ENCODE data around the gene LRRFIP2. TPM values are rescaled to one million over a fixed set of nuclear protein-coding genes. Genes with fewer than 3 reads are reported as not detected.

The LRRFIP2 gene
- total RNA-seq, 1 donor from 2014 or later: 36.8 TPM

GRCh38 chr3:37096288-37096687 lies 78.1 kb downstream of the LRRFIP2 start:
- DNase-seq (ENCODE audit: low spot score): no peak
- Mint-ChIP-seq H3K27ac (no peak overlapping the region), H3K27me3 (ENCODE audit: low read depth) (no peaks in the 10 kb centered on the region), H3K36me3 (ENCODE audit: low read depth) (peaks cover 10% of the 10 kb centered on the region), H3K9me3 (no peaks in the 10 kb centered on the region), H3K4me1 (ENCODE audit: low read depth) (no peaks in the 10 kb centered on the region), H3K4me3 (ENCODE audit: low read depth) (no peak overlapping the region)
- intact Hi-C loops (cut with micrococcal nuclease): no loop called here

- Mint-ChIP-seq H3K4me3 (ENCODE audit: low read depth) (no peak overlapping the region), H3K36me3 (ENCODE audit: low read depth) (peaks cover 19% of the 10 kb centered on the region), H3K27me3 (ENCODE audit: low read depth) (no peaks in the 10 kb centered on the region), H3K4me1 (ENCODE audit: low read depth) (no peaks in the 10 kb centered on the region), H3K27ac (no peak overlapping the region), H3K9me3 (no peaks in the 10 kb centered on the region)
- DNase-seq (ENCODE audit: low spot score): no peak
- intact Hi-C loops (cut with micrococcal nuclease): no loop called here
Measured at GRCh38 chr3:37094636-37095035, 79.7 kb downstream of the LRRFIP2 start.

- Mint-ChIP-seq H3K36me3 (ENCODE audit: low read depth) (peaks cover 21% of the 10 kb centered on the region), H3K9me3 (no peaks in the 10 kb centered on the region), H3K27me3 (ENCODE audit: low read depth) (no peaks in the 10 kb centered on the region)
Measured at GRCh38 chr3:37093481-37093880, 80.9 kb downstream of the LRRFIP2 start.

GRCh38 chr3:37092484-37092883 lies 81.9 kb downstream of the LRRFIP2 start:
- H3K4me3 Mint-ChIP-seq (ENCODE audit: low read depth): no peak overlapping the region
- H3K4me1 Mint-ChIP-seq (ENCODE audit: low read depth): no peaks in the 10 kb centered on the region
- H3K36me3 Mint-ChIP-seq (ENCODE audit: low read depth): peaks cover 24% of the 10 kb centered on the region
- no peaks in the 10 kb centered on the region for H3K9me3 Mint-ChIP-seq
- intact Hi-C loops (cut with micrococcal nuclease): no loop called here
- no peaks in the 10 kb centered on the region for H3K27me3 Mint-ChIP-seq (ENCODE audit: low read depth)
- H3K27ac Mint-ChIP-seq: no peak overlapping the region
- DNase-seq (ENCODE audit: low spot score): no peak

More at GRCh38 chr3:37093481-37093880, 80.9 kb downstream of the LRRFIP2 start:
- no peak for DNase-seq (ENCODE audit: low spot score)
- Mint-ChIP-seq H3K27ac (no peak overlapping the region), H3K4me1 (ENCODE audit: low read depth) (no peaks in the 10 kb centered on the region), H3K4me3 (ENCODE audit: low read depth) (no peak overlapping the region)
- intact Hi-C loops (cut with micrococcal nuclease): no loop called here

GRCh38 chr3:37087870-37088269 lies 86.5 kb downstream of the LRRFIP2 start:
- Mint-ChIP-seq H3K27me3 (ENCODE audit: low read depth) (no peaks in the 10 kb centered on the region), H3K4me3 (ENCODE audit: low read depth) (no peak overlapping the region), H3K36me3 (ENCODE audit: low read depth) (peaks cover 17% of the 10 kb centered on the region), H3K9me3 (no peaks in the 10 kb centered on the region), H3K27ac (no peak overlapping the region), H3K4me1 (ENCODE audit: low read depth) (no peaks in the 10 kb centered on the region)
- DNase-seq (ENCODE audit: low spot score): no peak
- intact Hi-C loops (cut with micrococcal nuclease): no loop called here

GRCh38 chr3:37086918-37087317 lies 87.5 kb downstream of the LRRFIP2 start:
- no peak overlapping the region for H3K4me3 Mint-ChIP-seq (ENCODE audit: low read depth)
- intact Hi-C loops (cut with micrococcal nuclease): no loop called here
- H3K9me3 Mint-ChIP-seq: no peaks in the 10 kb centered on the region
- H3K36me3 Mint-ChIP-seq (ENCODE audit: low read depth): peaks cover 17% of the 10 kb centered on the region
- no peak for DNase-seq (ENCODE audit: low spot score)
- no peaks in the 10 kb centered on the region for H3K27me3 Mint-ChIP-seq (ENCODE audit: low read depth)
- no peaks in the 10 kb centered on the region for H3K4me1 Mint-ChIP-seq (ENCODE audit: low read depth)
- H3K27ac Mint-ChIP-seq: no peak overlapping the region

- H3K9me3 Mint-ChIP-seq: no peaks in the 10 kb centered on the region
- intact Hi-C loops (cut with micrococcal nuclease): no loop called here
- H3K4me1 Mint-ChIP-seq (ENCODE audit: low read depth): no peaks in the 10 kb centered on the region
- peaks cover 21% of the 10 kb centered on the region for H3K36me3 Mint-ChIP-seq (ENCODE audit: low read depth)
- no peak overlapping the region for H3K27ac Mint-ChIP-seq
- no peak for DNase-seq (ENCODE audit: low spot score)
- no peaks in the 10 kb centered on the region for H3K27me3 Mint-ChIP-seq (ENCODE audit: low read depth)
- no peak overlapping the region for H3K4me3 Mint-ChIP-seq (ENCODE audit: low read depth)
Measured at GRCh38 chr3:37082317-37082716, 92.1 kb downstream of the LRRFIP2 start.

GRCh38 chr3:37075955-37076354 lies 98.4 kb downstream of the LRRFIP2 start:
- H3K9me3 Mint-ChIP-seq: no peaks in the 10 kb centered on the region

GRCh38 chr3:37074178-37074577 lies 100.2 kb downstream of the LRRFIP2 start:
- Mint-ChIP-seq H3K9me3 (no peaks in the 10 kb centered on the region), H3K4me1 (ENCODE audit: low read depth) (peaks cover 14% of the 10 kb centered on the region), H3K4me3 (ENCODE audit: low read depth) (no peak overlapping the region), H3K27ac (no peak overlapping the region), H3K36me3 (ENCODE audit: low read depth) (peaks cover 43% of the 10 kb centered on the region), H3K27me3 (ENCODE audit: low read depth) (no peaks in the 10 kb centered on the region)
- intact Hi-C loops (cut with micrococcal nuclease): no loop called here
- no peak for DNase-seq (ENCODE audit: low spot score)

More at GRCh38 chr3:37075955-37076354, 98.4 kb downstream of the LRRFIP2 start:
- Mint-ChIP-seq H3K27ac (no peak overlapping the region), H3K4me3 (ENCODE audit: low read depth) (no peak overlapping the region), H3K36me3 (ENCODE audit: low read depth) (peaks cover 49% of the 10 kb centered on the region), H3K27me3 (ENCODE audit: low read depth) (no peaks in the 10 kb centered on the region), H3K4me1 (ENCODE audit: low read depth) (peaks cover 14% of the 10 kb centered on the region)
- intact Hi-C loops (cut with micrococcal nuclease): no loop called here
- DNase-seq (ENCODE audit: low spot score): no peak

- Mint-ChIP-seq H3K9me3 (no peaks in the 10 kb centered on the region), H3K4me3 (ENCODE audit: low read depth) (no peak overlapping the region), H3K4me1 (ENCODE audit: low read depth) (peaks cover 14% of the 10 kb centered on the region), H3K36me3 (ENCODE audit: low read depth) (peaks cover 35% of the 10 kb centered on the region), H3K27me3 (ENCODE audit: low read depth) (no peaks in the 10 kb centered on the region), H3K27ac (no peak overlapping the region)
- no peak for DNase-seq (ENCODE audit: low spot score)
- intact Hi-C loops (cut with micrococcal nuclease): loop anchor here (1.0 kb wide), 1 partner anchor 19 kb away; no protein-coding TSS in a partner anchor
Measured at GRCh38 chr3:37072892-37073291, 101.5 kb downstream of the LRRFIP2 start.

- Mint-ChIP-seq H3K27me3 (ENCODE audit: low read depth) (no peaks in the 10 kb centered on the region), H3K4me1 (ENCODE audit: low read depth) (peaks cover 14% of the 10 kb centered on the region), H3K9me3 (no peaks in the 10 kb centered on the region), H3K4me3 (ENCODE audit: low read depth) (no peak overlapping the region), H3K27ac (no peak overlapping the region), H3K36me3 (ENCODE audit: low read depth) (peaks cover 33% of the 10 kb centered on the region)
- no peak for DNase-seq (ENCODE audit: low spot score)
- intact Hi-C loops (cut with micrococcal nuclease): no loop called here
Measured at GRCh38 chr3:37071921-37072320, 102.5 kb downstream of the LRRFIP2 start.

GRCh38 chr3:37068031-37068430 lies 106.4 kb downstream of the LRRFIP2 start:
- DNase-seq (ENCODE audit: low spot score): no peak
- Mint-ChIP-seq H3K4me1 (ENCODE audit: low read depth) (peaks cover 8% of the 10 kb centered on the region), H3K9me3 (no peaks in the 10 kb centered on the region), H3K27ac (no peak overlapping the region), H3K4me3 (ENCODE audit: low read depth) (no peak overlapping the region), H3K27me3 (ENCODE audit: low read depth) (no peaks in the 10 kb centered on the region), H3K36me3 (ENCODE audit: low read depth) (peaks cover 31% of the 10 kb centered on the region)
- intact Hi-C loops (cut with micrococcal nuclease): no loop called here

- H3K9me3 Mint-ChIP-seq: no peaks in the 10 kb centered on the region
- peaks cover 32% of the 10 kb centered on the region for H3K36me3 Mint-ChIP-seq (ENCODE audit: low read depth)
- no peaks in the 10 kb centered on the region for H3K27me3 Mint-ChIP-seq (ENCODE audit: low read depth)
- no peak overlapping the region for H3K4me3 Mint-ChIP-seq (ENCODE audit: low read depth)
- H3K4me1 Mint-ChIP-seq (ENCODE audit: low read depth): peaks cover 4% of the 10 kb centered on the region
- no peak overlapping the region for H3K27ac Mint-ChIP-seq
- DNase-seq (ENCODE audit: low spot score): no peak
- intact Hi-C loops (cut with micrococcal nuclease): no loop called here
Measured at GRCh38 chr3:37067577-37067976, 106.8 kb downstream of the LRRFIP2 start.

- no peaks in the 10 kb centered on the region for H3K9me3 Mint-ChIP-seq
- peaks cover 37% of the 10 kb centered on the region for H3K36me3 Mint-ChIP-seq (ENCODE audit: low read depth)
- DNase-seq (ENCODE audit: low spot score): no peak
- H3K27ac Mint-ChIP-seq: no peak overlapping the region
- H3K4me1 Mint-ChIP-seq (ENCODE audit: low read depth): peaks cover 2% of the 10 kb centered on the region
- no peak overlapping the region for H3K4me3 Mint-ChIP-seq (ENCODE audit: low read depth)
- no peaks in the 10 kb centered on the region for H3K27me3 Mint-ChIP-seq (ENCODE audit: low read depth)
- intact Hi-C loops (cut with micrococcal nuclease): no loop called here
Measured at GRCh38 chr3:37064747-37065146, 109.6 kb downstream of the LRRFIP2 start.
